22Rv1 (cell line): ENCODE measurements around the gene PLA2G6.

Source experiments
- CTCF ChIP-seq: fragments of 450-650 bp; IDR thresholded peaks from 2 replicates; pipeline ENCODE4 v1.5.1; 2017; ENCODE audit warnings: mild to moderate bottlenecking
- ZFX ChIP-seq: fragments of 450-650 bp; IDR thresholded peaks from 2 replicates; pipeline ENCODE4 v1.6.1; 2017; ENCODE audit warnings: antibody characterized with exemption, borderline replicate concordance

GRCh38 chr22:38112381-38112780 is 69.2 kb downstream of the PLA2G6 start:
- no peak for TF ChIP-seq CTCF
- TF ChIP-seq ZFX, result no peak
